ENCODE measurements around the gene PCDHA7.
"Not testable (repeated sequence)": the region's sequence is repeated elsewhere in the genome, so short reads cannot be mapped to it uniquely, and the experiment has no call there.

Gene PCDHA7

GRCh38 chr5:140835622-140836510 lies 1.8 kb downstream of the PCDHA7 start:
- Histone ChIP-seq H3K4me3 (ENCODE audit: low read depth, low read length, poor library complexity, severe bottlenecking) (no peak overlapping the region), H4K20me1 (ENCODE audit: insufficient read depth, low read length) (no peaks in the 10 kb centered on the region), H3K9me3 (ENCODE audit: low read length) (no peaks in the 10 kb centered on the region), H3K9ac (ENCODE audit: low read length) (no peak overlapping the region), H3F3A (ENCODE audit: insufficient read depth, low read length) (no peaks in the 10 kb centered on the region), H3K27me3 (ENCODE audit: insufficient read depth, low read length) (no peaks in the 10 kb centered on the region), H2AFZ (ENCODE audit: low read length) (no peak overlapping the region), H3K36me3 (ENCODE audit: insufficient read depth, low read length) (no peaks in the 10 kb centered on the region), H3K4me1 (ENCODE audit: insufficient read depth, low read length, severe bottlenecking) (no peaks in the 10 kb centered on the region), H3K79me2 (ENCODE audit: insufficient read depth, low read length) (no peaks in the 10 kb centered on the region), H3K27ac (ENCODE audit: low read depth, low read length, poor library complexity, severe bottlenecking) (no peak overlapping the region), H3K4me2 (ENCODE audit: low read length) (no peak overlapping the region), H3K9me2 (ENCODE audit: low read depth, low read length) (no peaks in the 10 kb centered on the region)
- TF ChIP-seq CTCF (IDR thresholded peaks at IDR 0.05; ENCODE audit: low read length) (no peak), EZH2 (IDR thresholded peaks at IDR 0.05; ENCODE audit: borderline replicate concordance, low read length) (no peak)

GRCh38 chr5:140840978-140841962 lies 7.2 kb downstream of the PCDHA7 start, which contains the start of gene PCDHA8:
TSS of gene PCDHA8 (plus strand) at chr5:140841187. CDS start at chr5:140841322, 135 bp downstream.
- TF ChIP-seq CTCF (IDR thresholded peaks at IDR 0.05; ENCODE audit: low read length) (peak; percentile 63), EZH2 (IDR thresholded peaks at IDR 0.05; ENCODE audit: borderline replicate concordance, low read length) (no peak)
- no peaks in the 10 kb centered on the region for H3K4me1 ChIP-seq (ENCODE audit: insufficient read depth, low read length, severe bottlenecking)
- H3K4me3 ChIP-seq (ENCODE audit: low read depth, low read length, poor library complexity, severe bottlenecking): no peak within 1 kb of the TSS
- H3K27ac ChIP-seq (ENCODE audit: low read depth, low read length, poor library complexity, severe bottlenecking): no peak within 1 kb of the TSS
- H3F3A ChIP-seq (ENCODE audit: insufficient read depth, low read length): no peaks in the 10 kb centered on the region
- no peak within 1 kb of the TSS for H3K4me2 ChIP-seq (ENCODE audit: low read length)
- no peaks in the 10 kb centered on the region for H3K9me2 ChIP-seq (ENCODE audit: low read depth, low read length)
- no peaks in the 10 kb centered on the region for H4K20me1 ChIP-seq (ENCODE audit: insufficient read depth, low read length)
- no peaks in the 10 kb centered on the region for H3K36me3 ChIP-seq (ENCODE audit: insufficient read depth, low read length)
- H3K79me2 ChIP-seq (ENCODE audit: insufficient read depth, low read length): no peaks in the 10 kb centered on the region
- H3K9ac ChIP-seq (ENCODE audit: low read length): no peak within 1 kb of the TSS
- no peaks in the 10 kb centered on the region for H3K27me3 ChIP-seq (ENCODE audit: insufficient read depth, low read length)
- H3K9me3 ChIP-seq (ENCODE audit: low read length): no peaks in the 10 kb centered on the region
- H2AFZ ChIP-seq (ENCODE audit: low read length): no peak within 1 kb of the TSS

GRCh38 chr5:140842798-140843733 lies 9.0 kb downstream of the PCDHA7 start:
- no peaks in the 10 kb centered on the region for H3K36me3 ChIP-seq (ENCODE audit: insufficient read depth, low read length)
- no peaks in the 10 kb centered on the region for H3K27me3 ChIP-seq (ENCODE audit: insufficient read depth, low read length)
- H3K4me2 ChIP-seq (ENCODE audit: low read length): no peak overlapping the region
- no peaks in the 10 kb centered on the region for H3K4me1 ChIP-seq (ENCODE audit: insufficient read depth, low read length, severe bottlenecking)
- no peaks in the 10 kb centered on the region for H3K79me2 ChIP-seq (ENCODE audit: insufficient read depth, low read length)
- no peaks in the 10 kb centered on the region for H3F3A ChIP-seq (ENCODE audit: insufficient read depth, low read length)
- H3K9me3 ChIP-seq (ENCODE audit: low read length): no peaks in the 10 kb centered on the region
- no peak overlapping the region for H2AFZ ChIP-seq (ENCODE audit: low read length)
- TF ChIP-seq EZH2 (IDR thresholded peaks at IDR 0.05; ENCODE audit: borderline replicate concordance, low read length) (no peak), CTCF (IDR thresholded peaks at IDR 0.05; ENCODE audit: low read length) (no peak)
- no peak overlapping the region for H3K27ac ChIP-seq (ENCODE audit: low read depth, low read length, poor library complexity, severe bottlenecking)
- H3K9ac ChIP-seq (ENCODE audit: low read length): no peak overlapping the region
- H3K4me3 ChIP-seq (ENCODE audit: low read depth, low read length, poor library complexity, severe bottlenecking): no peak overlapping the region
- no peaks in the 10 kb centered on the region for H4K20me1 ChIP-seq (ENCODE audit: insufficient read depth, low read length)
- no peaks in the 10 kb centered on the region for H3K9me2 ChIP-seq (ENCODE audit: low read depth, low read length)

GRCh38 chr5:140848139-140849102 lies 14.4 kb downstream of the PCDHA7 start, which contains the start of gene PCDHA9:
TSS of gene PCDHA9 (plus strand) at chr5:140848382. CDS start at chr5:140848496, 114 bp downstream.
- H3K4me1 ChIP-seq (ENCODE audit: insufficient read depth, low read length, severe bottlenecking); H3K9me3 ChIP-seq (ENCODE audit: low read length); H3K4me2 ChIP-seq (ENCODE audit: low read length); H3K9me2 ChIP-seq (ENCODE audit: low read depth, low read length); H2AFZ ChIP-seq (ENCODE audit: low read length); H3K27me3 ChIP-seq (ENCODE audit: insufficient read depth, low read length); H3K27ac ChIP-seq (ENCODE audit: low read depth, low read length, poor library complexity, severe bottlenecking); H3K9ac ChIP-seq (ENCODE audit: low read length); H3F3A ChIP-seq (ENCODE audit: insufficient read depth, low read length); H3K36me3 ChIP-seq (ENCODE audit: insufficient read depth, low read length); H4K20me1 ChIP-seq (ENCODE audit: insufficient read depth, low read length); H3K4me3 ChIP-seq (ENCODE audit: low read depth, low read length, poor library complexity, severe bottlenecking); H3K79me2 ChIP-seq (ENCODE audit: insufficient read depth, low read length): not testable (repeated sequence)

All from OCI-LY1 (cell line).